M059J (cell line): ENCODE results near the gene ASPHD1. TPM values are rescaled to one million over a fixed set of nuclear protein-coding genes. Genes with fewer than 3 reads are reported as not detected.
"Not testable (repeated sequence)": the region's sequence is repeated elsewhere in the genome, so short reads cannot be mapped to it uniquely, and the experiment has no call there.

Experiments
- DNase-seq: peaks from one replicate; pipeline ENCODE4 v3.0.0-alpha.2; 2012; ENCODE audit warnings: low read depth
- total RNA-seq: library from RNA; depleted of rRNA; stranded (reverse); fragments of >200 nt; shearing (Covaris generic); gene quantifications from 2 replicates; pipeline ENCODE4 v1.2.3, GENCODE V29; 2014

ASPHD1 gene
- total RNA-seq, 1 experiment from 2014 or later: 16.1 TPM

DNA sequence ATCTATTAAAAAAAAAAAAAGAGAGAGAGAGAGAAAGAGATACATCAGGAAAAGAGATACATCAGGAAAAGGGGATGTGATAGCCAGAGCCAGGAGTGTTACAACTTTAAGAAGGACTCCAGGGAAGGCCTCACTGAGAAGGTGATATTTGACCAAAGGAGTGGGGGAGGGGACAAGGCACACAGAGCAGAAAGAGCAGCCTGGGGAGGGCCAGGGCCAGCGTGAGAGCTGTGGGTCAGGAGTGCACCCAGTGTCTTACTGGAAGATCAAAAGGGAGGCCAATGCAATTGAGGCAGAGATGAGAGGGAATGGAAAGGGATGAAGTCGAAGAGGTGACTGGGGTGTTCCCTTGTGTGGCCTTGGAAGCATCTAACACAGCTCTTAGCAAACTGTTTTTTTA is 7.7 kb downstream of the ASPHD1 start:
- no peak for DNase-seq

DNA sequence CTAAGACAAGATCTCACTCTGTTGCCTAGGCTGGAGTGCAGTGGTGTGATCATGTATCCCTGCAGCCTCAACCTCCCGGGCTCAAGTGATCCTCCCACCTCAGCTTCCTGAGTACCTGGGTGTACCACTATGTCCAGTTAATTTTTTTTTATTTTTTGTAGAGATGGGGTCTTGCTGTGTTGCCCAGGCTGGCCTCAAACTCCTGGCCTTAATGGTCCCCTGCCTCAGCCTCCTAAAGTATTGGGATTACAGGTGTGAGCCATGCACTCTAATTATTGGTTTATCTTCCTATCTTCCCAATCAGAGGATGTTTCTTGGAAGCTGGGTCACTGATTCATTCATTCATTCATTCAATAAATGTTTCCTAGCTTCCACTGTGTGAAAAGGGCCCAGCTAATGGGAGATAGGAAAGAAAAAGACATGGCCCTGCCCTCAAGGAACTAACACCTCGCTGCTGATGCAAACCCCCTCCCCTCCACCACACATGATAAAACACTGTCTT is 8.5 kb downstream of the ASPHD1 start:
- no peak for DNase-seq

DNA sequence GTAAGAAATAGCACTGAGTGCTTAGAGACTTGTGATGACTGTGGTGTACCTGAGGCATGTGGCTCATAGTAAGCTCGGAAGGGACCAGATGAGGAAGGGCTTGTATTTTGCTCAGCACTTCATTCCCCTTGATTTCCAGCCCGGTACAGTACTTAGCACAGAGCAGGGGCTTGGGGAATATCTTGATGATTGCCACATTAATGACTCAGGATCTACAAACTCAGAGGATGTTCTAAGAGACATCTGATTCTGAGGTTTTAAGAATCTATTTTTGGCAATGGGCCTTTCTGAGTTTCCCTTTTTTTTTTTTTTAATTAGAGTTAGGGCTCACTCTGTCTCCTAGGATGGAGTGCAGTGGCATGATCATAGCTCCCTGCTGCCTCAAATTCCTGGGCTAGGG is 9.1 kb downstream of the ASPHD1 start:
- DNase-seq: peak; percentile 34

GRCh38 chr16:29909851-29910250 is 9.6 kb downstream of the ASPHD1 start:
- not testable (repeated sequence) for DNase-seq

DNA sequence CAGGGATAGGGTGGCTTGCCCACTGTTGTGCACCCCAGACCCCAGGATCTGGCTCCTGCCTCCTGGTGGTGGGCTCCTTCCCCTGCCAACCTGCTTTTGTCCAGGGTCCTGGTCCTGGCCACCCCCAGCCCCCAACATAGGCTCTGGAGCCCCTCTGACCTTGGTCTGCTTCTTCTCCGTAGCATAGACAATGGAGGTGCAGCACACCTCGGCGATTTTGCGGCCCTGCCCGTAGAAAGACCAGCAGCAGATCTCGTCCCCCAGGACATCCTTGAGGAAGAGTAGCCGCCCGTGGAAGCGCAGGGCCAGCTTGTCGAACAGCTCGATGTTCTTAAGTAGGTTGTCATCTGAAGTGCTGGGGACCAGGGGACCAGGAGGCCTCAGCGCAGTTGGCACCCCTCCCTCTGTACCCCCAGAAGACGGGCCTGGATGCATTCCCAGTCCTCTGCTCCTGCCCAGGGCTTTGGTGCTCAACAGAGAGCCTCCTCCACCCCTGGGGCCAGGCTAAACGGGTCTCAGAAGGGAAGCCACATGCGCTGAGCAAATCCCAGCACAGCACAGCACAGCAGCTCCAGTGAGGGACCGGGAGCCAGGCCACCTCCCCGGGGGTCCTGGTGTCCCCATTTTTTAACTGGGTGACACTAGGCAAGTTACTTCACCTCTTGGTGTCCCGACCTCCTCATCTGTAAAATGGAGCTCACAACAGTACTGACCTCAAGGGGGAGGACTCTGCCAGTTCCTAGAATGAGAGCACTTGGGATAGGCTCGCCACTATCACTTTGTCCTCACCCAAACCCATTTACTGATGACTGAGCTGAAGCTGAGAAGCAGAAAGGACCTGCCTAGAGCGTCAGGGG is 10.8 kb downstream of the ASPHD1 start:
- DNase-seq: no peak

- DNase-seq: no peak
These were observed 11.4 kb downstream of the ASPHD1 start for GRCh38 chr16:29911676-29912010.

- no peak for DNase-seq
These were observed 11.8 kb downstream of the ASPHD1 start for GRCh38 chr16:29912087-29912486.

GRCh38 chr16:29913514-29913913 is 13.2 kb downstream of the ASPHD1 start:
- no peak for DNase-seq

GRCh38 chr16:29915590-29916247 is 15.4 kb downstream of the ASPHD1 start:
- DNase-seq: peak; percentile 91

GRCh38 chr16:29916979-29917378 is 16.7 kb downstream of the ASPHD1 start:
- DNase-seq: peak; percentile 17

DNA sequence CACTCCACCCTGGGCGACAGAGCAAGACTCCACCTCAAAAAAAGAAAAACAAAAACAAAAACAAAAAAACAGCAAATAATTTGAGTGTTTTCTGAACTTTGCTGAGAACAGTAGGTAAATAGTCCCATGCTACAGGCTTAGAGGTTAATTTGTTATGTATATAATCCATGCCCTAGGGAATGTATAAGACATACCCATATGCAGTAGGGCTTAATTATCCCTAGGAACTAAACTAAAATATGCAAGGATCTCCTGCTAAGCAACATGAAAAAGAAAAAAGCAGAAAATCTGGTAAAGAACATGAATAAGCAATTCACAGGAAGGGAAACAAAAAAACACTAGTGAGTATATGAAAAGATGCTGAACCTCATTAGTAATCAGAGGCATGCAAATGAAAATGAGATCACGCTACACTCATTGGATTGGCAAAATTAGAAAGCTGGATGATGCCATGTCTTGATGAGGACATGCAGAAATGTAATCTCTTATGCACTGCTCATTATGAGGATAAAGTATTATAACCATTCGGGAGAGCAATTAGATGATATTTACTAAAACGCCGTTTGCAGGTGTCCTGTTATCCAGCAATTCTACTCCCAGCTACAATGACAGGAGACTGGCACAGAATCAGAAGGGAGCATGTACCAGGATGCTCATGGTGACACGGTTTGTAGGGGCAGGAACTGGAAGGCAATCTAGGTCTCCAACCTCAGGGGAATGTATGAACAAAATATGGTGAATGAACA is 20.2 kb downstream of the ASPHD1 start:
- no peak for DNase-seq

DNA sequence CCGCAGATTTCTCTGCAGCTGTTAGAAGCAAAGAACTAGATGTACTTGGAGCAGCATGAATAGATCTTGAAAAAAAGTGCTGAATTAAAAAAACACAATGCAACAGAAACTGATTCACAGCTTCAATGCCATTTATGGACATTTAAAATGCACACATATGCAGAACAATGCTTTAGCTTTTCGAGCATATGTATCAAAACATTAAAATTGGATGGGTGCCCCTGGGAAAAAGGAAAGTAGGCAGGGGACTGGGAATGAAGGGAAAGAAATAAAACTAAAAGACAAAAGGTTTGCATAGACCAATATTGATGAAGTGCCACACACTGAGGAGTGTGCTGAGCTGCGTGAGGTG is 20.7 kb downstream of the ASPHD1 start:
- DNase-seq: no peak

DNA sequence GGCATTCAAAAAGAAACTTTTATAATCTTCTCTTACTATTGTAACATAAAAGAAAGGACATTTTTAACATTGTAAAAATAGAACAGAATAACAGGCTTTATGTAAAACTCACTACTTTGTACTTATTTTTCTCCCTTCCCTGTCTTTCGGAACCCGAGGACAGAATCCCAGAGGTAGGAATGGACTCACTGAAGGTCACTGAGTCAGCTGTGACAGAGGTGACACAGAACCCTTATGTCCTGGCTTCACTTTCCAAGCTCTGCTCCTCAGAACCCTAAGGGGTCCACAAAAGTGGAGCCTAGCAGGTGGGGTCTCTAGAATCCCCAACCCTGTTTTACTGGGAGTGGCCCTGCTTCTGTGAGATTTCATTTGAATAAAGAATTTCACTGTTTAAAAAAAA is 22.0 kb downstream of the ASPHD1 start:
- DNase-seq: no peak

DNA sequence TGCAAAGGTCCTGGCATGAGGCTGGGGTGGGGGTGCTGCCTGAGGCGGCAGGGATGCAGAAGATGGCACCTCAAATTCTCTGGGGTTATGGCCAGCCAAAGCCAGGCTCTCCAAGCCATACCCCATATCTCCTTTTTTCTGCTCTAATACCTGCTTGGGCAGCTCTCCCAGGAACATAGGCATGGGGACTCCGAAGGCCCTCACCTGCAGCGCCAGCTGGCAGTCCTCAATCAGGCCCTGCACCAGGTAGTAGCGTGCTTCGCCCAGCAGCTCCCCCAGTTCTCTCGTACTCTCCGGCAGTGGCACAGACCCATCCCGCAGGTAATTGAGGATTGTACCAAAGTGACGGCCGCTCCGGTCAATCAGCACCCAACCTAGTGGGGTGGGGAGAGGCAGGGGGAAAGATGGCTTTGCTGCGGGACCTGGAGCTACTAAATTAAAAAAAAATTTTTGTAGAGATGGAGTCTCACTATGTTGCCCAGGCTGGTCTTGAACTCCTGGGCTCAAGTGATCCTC is 22.8 kb downstream of the ASPHD1 start:
- DNase-seq: no peak

GRCh38 chr16:29925105-29925756 is 24.9 kb downstream of the ASPHD1 start:
- DNase-seq: no peak

GRCh38 chr16:29925781-29926710 is 25.8 kb downstream of the ASPHD1 start, which contains the start of gene KCTD13:
Gene KCTD13, minus strand, starts transcription at chr16:29926226. Its CDS starts 193 bp downstream, at chr16:29926033.
- DNase-seq: peak; percentile 79

DNA sequence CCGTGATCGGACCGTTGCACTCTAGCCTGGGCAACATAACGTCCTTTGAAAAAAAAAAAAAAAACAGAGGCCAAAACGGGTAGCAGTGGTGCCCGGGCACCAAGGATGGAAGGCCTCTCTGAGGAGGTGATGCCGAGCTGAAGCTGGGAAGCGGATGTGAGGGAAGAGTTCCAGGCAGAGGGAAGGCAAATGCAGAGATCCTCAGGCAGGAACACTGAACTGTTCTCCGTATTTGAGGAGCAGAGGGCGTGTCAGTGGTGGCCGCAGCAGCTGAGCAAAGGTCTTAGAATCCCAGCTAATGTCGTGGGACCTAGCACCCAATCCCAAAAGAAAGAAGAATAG is 26.4 kb downstream of the ASPHD1 start:
- DNase-seq: peak; percentile 38

DNA sequence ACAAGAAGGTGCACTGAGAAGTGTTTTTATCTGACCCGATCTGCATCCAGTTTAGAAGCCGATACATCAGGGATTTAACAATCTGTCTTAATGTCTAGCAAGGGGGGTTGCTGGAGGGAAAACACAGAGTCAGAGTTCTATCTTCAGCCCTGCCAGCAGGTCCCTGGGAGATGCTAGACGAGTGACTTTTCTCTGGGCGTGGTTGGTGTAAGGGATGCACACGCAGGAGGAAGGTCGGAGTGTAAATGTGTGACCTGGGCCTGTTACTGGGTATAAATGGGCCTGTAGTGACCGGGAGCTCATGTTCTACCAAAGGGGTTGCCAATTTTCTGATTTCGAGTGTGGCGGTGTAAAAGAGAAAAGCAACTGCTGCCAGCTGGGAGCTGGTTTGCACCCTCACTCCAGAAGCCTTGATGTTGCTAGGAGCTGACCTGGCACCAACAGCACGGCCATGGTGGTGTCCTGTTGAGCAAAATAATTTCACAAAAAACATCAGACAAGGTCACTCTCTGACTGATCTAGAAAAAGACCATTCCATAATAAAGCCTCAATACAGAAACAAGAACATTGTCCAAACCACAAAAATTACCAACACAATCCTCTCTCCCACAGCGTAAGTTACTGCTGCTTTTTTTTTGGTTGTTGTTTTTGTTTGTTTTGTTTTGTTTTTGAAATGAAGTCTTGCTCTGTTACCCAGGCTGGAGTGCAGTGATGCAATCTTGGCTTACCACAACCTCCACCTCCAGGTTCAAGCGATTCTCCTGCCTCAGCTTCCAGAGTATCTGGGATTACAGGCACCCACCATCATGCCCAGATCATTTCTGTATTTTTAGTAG is 27.0 kb downstream of the ASPHD1 start:
- DNase-seq: peak; percentile 14

DNA sequence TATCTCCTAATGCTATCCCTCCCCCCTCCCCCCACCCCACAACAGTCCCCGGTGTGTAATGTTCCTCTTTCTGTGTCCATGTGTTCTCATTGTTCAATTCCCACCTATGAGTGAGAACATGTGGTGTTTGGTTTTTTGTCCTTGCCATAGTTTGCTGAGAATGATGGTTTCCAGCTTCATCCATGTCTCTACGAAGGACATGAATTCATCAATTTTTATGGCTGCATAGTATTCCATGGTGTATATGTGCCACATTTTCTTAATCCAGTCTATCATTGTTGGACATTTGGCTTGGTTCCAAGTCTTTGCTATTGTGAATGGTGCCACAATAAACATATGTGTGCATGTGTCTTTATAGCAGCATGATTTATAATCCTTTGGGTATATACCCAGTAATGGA is 31.5 kb downstream of the ASPHD1 start:
- DNase-seq: not testable (repeated sequence)

DNA sequence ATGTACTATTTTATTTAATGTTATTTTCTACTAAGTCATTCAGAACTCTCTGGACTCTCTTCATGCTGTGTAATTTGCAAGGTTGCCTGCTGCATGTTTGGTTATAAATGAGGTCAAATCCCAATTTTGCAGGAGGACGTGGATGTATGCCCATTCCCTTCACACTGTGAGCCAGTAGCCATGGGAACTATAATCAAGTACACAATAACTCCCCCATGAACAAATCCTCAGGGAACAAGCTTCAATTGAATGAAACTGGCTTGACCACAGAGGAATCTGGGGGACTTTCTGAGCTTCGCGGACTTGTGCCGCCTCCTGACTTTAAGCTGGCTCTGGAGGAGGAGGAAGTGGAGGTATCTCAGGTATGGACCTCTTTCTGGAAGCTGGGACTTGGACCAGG is 40.4 kb downstream of the ASPHD1 start:
- peak; percentile 42 for DNase-seq
